LNCAP (cell line): ENCODE measurements around the gene PWWP2B.

Experiments used
- CTCF ChIP-seq: fragments of 450-650 bp; IDR thresholded peaks from 2 replicates; pipeline ENCODE4 v1.5.1; 2017; ENCODE audit warnings: mild to moderate bottlenecking

The PWWP2B gene

GRCh38 chr10:132370426-132371340 is 26.3 kb upstream of the PWWP2B start:
- no peak for TF ChIP-seq CTCF

- peak; percentile 36; the same call in 1 of the 2 replicates for TF ChIP-seq CTCF
Observed at GRCh38 chr10:132371641-132372081, 25.3 kb upstream of the PWWP2B start.

GRCh38 chr10:132372516-132373095 is 24.4 kb upstream of the PWWP2B start:
- TF ChIP-seq CTCF = no peak

GRCh38 chr10:132373241-132373955 is 23.6 kb upstream of the PWWP2B start:
- TF ChIP-seq CTCF = no peak

GRCh38 chr10:132374176-132374575 is 22.8 kb upstream of the PWWP2B start:
- no peak for TF ChIP-seq CTCF

- no peak for TF ChIP-seq CTCF
Observed at GRCh38 chr10:132374612-132375011, 22.4 kb upstream of the PWWP2B start.

- no peak for TF ChIP-seq CTCF
Observed at GRCh38 chr10:132375116-132375794, 21.7 kb upstream of the PWWP2B start.
